ENCODE measurements around the gene ANKRD18A.

DNA sequence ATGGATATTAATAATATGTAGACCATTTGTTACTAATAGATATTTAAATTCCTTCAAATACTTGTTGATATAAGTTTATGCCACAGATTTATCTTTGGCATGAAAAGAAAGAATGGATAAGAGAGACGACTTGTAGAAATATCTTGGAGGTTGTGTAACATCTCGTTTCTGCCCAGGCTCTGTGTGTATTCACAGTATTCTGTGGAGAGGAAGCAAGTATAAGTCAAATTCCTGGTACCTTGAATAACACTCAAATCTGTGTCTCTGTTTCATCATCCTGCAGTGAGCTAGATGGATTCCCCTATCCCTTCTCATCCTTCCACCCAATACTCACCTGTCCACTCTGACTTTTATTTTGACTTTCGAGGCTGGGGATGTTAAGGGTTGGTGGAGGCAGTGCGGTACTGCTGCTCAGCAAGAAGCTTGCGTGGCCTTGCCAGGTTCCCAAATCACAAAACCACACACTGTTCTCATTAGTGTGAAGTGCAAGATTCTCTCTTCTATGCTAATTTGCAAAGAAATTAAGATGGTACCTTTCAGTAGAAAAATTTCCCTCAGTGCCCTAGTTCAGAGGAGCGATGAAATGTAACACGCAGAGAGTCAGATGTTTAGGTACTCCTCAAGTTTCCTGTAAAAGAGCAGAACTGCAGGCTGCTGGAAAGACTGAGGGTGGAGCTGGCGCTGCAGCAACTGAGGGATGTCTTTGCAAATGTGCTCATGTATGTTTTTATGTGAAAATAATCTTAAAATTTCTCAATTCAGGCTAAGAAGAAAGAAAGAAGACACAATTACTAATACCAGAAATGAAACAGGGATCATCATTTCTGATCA, 42.6 kb upstream of the ANKRD18A start:
- TF ChIP-seq, protein P1, sequence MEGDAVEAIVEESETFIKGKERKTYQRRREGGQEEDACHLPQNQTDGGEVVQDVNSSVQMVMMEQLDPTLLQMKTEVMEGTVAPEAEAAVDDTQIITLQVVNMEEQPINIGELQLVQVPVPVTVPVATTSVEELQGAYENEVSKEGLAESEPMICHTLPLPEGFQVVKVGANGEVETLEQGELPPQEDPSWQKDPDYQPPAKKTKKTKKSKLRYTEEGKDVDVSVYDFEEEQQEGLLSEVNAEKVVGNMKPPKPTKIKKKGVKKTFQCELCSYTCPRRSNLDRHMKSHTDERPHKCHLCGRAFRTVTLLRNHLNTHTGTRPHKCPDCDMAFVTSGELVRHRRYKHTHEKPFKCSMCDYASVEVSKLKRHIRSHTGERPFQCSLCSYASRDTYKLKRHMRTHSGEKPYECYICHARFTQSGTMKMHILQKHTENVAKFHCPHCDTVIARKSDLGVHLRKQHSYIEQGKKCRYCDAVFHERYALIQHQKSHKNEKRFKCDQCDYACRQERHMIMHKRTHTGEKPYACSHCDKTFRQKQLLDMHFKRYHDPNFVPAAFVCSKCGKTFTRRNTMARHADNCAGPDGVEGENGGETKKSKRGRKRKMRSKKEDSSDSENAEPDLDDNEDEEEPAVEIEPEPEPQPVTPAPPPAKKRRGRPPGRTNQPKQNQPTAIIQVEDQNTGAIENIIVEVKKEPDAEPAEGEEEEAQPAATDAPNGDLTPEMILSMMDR (IDR thresholded peaks at IDR 0.05; ENCODE audit: extremely low read depth in 1 of 2, insufficient read depth in 1 of 2, low read depth in 1 of 2, low read length in 2 of 2), result peak in 1 of 2 donors; percentile 19
- TF ChIP-seq POLR2A (IDR thresholded peaks at IDR 0.05; ENCODE audit: low read depth, low read length) (no peak), POLR2AphosphoS5 (IDR thresholded peaks at IDR 0.05; ENCODE audit: insufficient read depth, low read depth, low read length) (no peak), MYC (IDR thresholded peaks at IDR 0.05; ENCODE audit: low read depth, low read length) (no peak), EZH2 (IDR thresholded peaks at IDR 0.05; ENCODE audit: borderline replicate concordance, low read depth, low read length, severe bottlenecking) (no peak)

Measured in endothelial cell of umbilical vein (primary cell).